MM.1S (cell line): Measurements from ENCODE around the gene NPIPA1.
"Not testable (repeated sequence)": the region's sequence is repeated elsewhere in the genome, so short reads cannot be mapped to it uniquely, and the experiment has no call there.

Source experiments
- EZH2 ChIP-seq: fragments of 300-600 bp; sonication (generic); optimal IDR thresholded peaks from 2 replicates; pipeline ENCODE3; 2017; ENCODE audit warnings: low read depth, mild to moderate bottlenecking, antibody characterized with exemption, low read length, mixed read lengths
- TF ChIP-seq, protein P1 (sequence below): fragments of 300-600 bp; sonication (generic); IDR thresholded peaks from 2 replicates; pipeline ENCODE4 v1.5.1; 2016; ENCODE audit warnings: antibody characterized with exemption, low read length, mixed read lengths

GRCh38 chr16:14973785-14974322, 36.6 kb downstream of the NPIPA1 start:
- TF ChIP-seq EZH2 = not testable (repeated sequence)
- TF ChIP-seq, protein P1, sequence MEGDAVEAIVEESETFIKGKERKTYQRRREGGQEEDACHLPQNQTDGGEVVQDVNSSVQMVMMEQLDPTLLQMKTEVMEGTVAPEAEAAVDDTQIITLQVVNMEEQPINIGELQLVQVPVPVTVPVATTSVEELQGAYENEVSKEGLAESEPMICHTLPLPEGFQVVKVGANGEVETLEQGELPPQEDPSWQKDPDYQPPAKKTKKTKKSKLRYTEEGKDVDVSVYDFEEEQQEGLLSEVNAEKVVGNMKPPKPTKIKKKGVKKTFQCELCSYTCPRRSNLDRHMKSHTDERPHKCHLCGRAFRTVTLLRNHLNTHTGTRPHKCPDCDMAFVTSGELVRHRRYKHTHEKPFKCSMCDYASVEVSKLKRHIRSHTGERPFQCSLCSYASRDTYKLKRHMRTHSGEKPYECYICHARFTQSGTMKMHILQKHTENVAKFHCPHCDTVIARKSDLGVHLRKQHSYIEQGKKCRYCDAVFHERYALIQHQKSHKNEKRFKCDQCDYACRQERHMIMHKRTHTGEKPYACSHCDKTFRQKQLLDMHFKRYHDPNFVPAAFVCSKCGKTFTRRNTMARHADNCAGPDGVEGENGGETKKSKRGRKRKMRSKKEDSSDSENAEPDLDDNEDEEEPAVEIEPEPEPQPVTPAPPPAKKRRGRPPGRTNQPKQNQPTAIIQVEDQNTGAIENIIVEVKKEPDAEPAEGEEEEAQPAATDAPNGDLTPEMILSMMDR = not testable (repeated sequence)
